Measurements from ENCODE around the gene GALNT3. TPM values are rescaled to one million over a fixed set of nuclear protein-coding genes. Genes with fewer than 3 reads are reported as not detected.

GALNT3 gene
- total and polyA plus RNA-seq, 2 of the 8 experiments (the other 6 are each of a cell fraction or from before 2014, with no cell fraction given): 3.4 to 23.6 TPM

GRCh38 chr2:165793779-165794535, at the start of gene GALNT3 (continued):
- TF ChIP-seq TAF7 (optimal IDR thresholded peaks at IDR 0.05; ENCODE audit: borderline replicate concordance, low read depth, low read length) (no peak), MAX (IDR thresholded peaks at IDR 0.05) (peak; percentile 84), GABPA (IDR thresholded peaks at IDR 0.05; ENCODE audit: borderline replicate concordance, insufficient read depth, low read length) (no peak), USF2 (IDR thresholded peaks at IDR 0.05; ENCODE audit: low read length) (no peak), TBP (IDR thresholded peaks at IDR 0.05; ENCODE audit: low read depth, low read length) (0 out of 2 replicates have a peak, but pooled peaks have one; percentile 27), EZH2 (IDR thresholded peaks at IDR 0.05; ENCODE audit: low read depth, low read length, severe bottlenecking) (no peak), ZNF274 (IDR thresholded peaks at IDR 0.05; ENCODE audit: borderline replicate concordance, extremely low read depth, low read length) (no peak), HDAC6 (IDR thresholded peaks at IDR 0.05; ENCODE audit: low read depth, low read length) (no peak), SP4 (IDR thresholded peaks at IDR 0.05; ENCODE audit: low read length) (0 out of 2 replicates have a peak, but pooled peaks have one; percentile 20), SP1 (IDR thresholded peaks at IDR 0.05; ENCODE audit: low read depth, low read length) (no peak), CREB1 (IDR thresholded peaks at IDR 0.05) (peak; percentile 70), KDM4A (IDR thresholded peaks at IDR 0.05; ENCODE audit: low read depth, low read length, severe bottlenecking) (peak; percentile 83), BACH1 (IDR thresholded peaks at IDR 0.05; ENCODE audit: low read length) (no peak), RBBP5 (IDR thresholded peaks at IDR 0.05; ENCODE audit: borderline replicate concordance, low read depth, low read length) (no peak), PHF8 (conservative IDR thresholded peaks at IDR 0.05; ENCODE audit: low read depth, low read length) (peak; percentile 45; the same call in 1 of the 2 replicates), SIX5 (IDR thresholded peaks at IDR 0.05; ENCODE audit: low read depth, low read length) (no peak), BRCA1 (IDR thresholded peaks at IDR 0.05; ENCODE audit: low read depth, low read length) (no peak), YY1 (IDR thresholded peaks at IDR 0.05; ENCODE audit: low read depth, low read length) (no peak), POLR2AphosphoS5 (IDR thresholded peaks at IDR 0.05; ENCODE audit: low read depth, low read length) (peak; percentile 19; the same call in 1 of the 2 replicates), KDM1A (IDR thresholded peaks at IDR 0.05; ENCODE audit: borderline replicate concordance, low read length) (no peak), FOSL1 (IDR thresholded peaks at IDR 0.05; ENCODE audit: insufficient read depth, low read depth, low read length) (no peak), NRF1 (IDR thresholded peaks at IDR 0.05; ENCODE audit: low read depth, low read length) (no peak), KDM5A (IDR thresholded peaks at IDR 0.05; ENCODE audit: low read length) (no peak)
